ENCODE data around the gene CACNA1B.

DNA sequence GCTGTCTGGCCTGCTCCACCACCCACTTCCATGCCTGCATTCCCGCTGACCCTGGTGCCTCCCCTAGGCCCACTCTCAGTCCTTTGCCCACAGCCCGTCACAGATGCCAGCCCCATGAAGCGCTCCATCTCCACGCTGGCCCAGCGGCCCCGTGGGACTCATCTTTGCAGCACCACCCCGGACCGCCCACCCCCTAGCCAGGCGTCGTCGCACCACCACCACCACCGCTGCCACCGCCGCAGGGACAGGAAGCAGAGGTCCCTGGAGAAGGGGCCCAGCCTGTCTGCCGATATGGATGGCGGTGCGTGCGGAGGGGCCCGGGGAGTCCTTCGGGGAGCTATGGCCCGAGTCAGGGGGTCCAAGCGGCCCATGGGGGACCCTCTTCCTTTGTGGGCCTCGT, 242.5 kb downstream of the CACNA1B start:
- TF ChIP-seq, protein P1, sequence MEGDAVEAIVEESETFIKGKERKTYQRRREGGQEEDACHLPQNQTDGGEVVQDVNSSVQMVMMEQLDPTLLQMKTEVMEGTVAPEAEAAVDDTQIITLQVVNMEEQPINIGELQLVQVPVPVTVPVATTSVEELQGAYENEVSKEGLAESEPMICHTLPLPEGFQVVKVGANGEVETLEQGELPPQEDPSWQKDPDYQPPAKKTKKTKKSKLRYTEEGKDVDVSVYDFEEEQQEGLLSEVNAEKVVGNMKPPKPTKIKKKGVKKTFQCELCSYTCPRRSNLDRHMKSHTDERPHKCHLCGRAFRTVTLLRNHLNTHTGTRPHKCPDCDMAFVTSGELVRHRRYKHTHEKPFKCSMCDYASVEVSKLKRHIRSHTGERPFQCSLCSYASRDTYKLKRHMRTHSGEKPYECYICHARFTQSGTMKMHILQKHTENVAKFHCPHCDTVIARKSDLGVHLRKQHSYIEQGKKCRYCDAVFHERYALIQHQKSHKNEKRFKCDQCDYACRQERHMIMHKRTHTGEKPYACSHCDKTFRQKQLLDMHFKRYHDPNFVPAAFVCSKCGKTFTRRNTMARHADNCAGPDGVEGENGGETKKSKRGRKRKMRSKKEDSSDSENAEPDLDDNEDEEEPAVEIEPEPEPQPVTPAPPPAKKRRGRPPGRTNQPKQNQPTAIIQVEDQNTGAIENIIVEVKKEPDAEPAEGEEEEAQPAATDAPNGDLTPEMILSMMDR (IDR thresholded peaks at IDR 0.05): no peak
- TF ChIP-seq POLR2AphosphoS5 (IDR thresholded peaks at IDR 0.05): no peak
- no peak for TF ChIP-seq EP300 (IDR thresholded peaks at IDR 0.05)
- TF ChIP-seq POLR2A (IDR thresholded peaks at IDR 0.05): no peak

Data from sigmoid colon (tissue), 4 donors.